ENCODE measurements around the gene TPT1. TPM values are rescaled to one million over a fixed set of nuclear protein-coding genes. Genes with fewer than 3 reads are reported as not detected.

TPT1 gene
- total and polyA plus RNA-seq, 9 of the 15 experiments (the other 6 are each of a cell fraction or from before 2014, with no cell fraction given): 602 to 2,508 (median 1,784) TPM

- H4K20me1 ChIP-seq (replicated peaks; ENCODE audit: control insufficient read depth, insufficient read depth, low read length): no peaks in the 10 kb centered on the region
- no peaks in the 10 kb centered on the region for H3K9me3 ChIP-seq (replicated peaks; ENCODE audit: control insufficient read depth, insufficient read depth, low read depth, low read length)
- H2AFZ ChIP-seq (ENCODE audit: low read depth, low read length): no peak overlapping the region
- DNase-seq (ENCODE audit: extremely low read depth in 1 of 4, low spot score in 3 of 4) (no peak), ATAC-seq (no peak), FAIRE-seq (no peak)
- in situ Hi-C loops (cut with MboI) (loop anchor here (25.0 kb wide), 1 partner anchor 340 kb away; the partner anchor contains the start of gene CBY2), intact Hi-C loops (cut with micrococcal nuclease) (loop anchor here (5.0 to 10.0 kb wide), 2 partner anchors 92 to 345 kb away; partner anchors contain the start of gene COG3)
- no peak overlapping the region for H3K9ac ChIP-seq (ENCODE audit: insufficient read depth in 1 of 2, low read depth in 2 of 2, low read length in 2 of 2)
- TF ChIP-seq ARHGAP35 (IDR thresholded peaks at IDR 0.05; ENCODE audit: partially characterized antibody): no peak
- TF ChIP-seq ZFX (CRISPR knock-in tag; IDR thresholded peaks at IDR 0.05): 0 out of 2 replicates have a peak, but pooled peaks have one; percentile 23
- H3K27me3 ChIP-seq (ENCODE audit: control insufficient read depth in 2 of 2, insufficient read depth in 2 of 2, low read length in 2 of 2): no peaks in the 10 kb centered on the region
- 0 out of 2 replicates have a peak overlapping the region, but pooled peaks have one; percentile 17 for H3K4me2 ChIP-seq (ENCODE audit: insufficient read depth, low read length)
- no peak overlapping the region for H3K4me3 ChIP-seq
- POLR2A ChIA-PET: interaction anchor here (0.7 to 0.8 kb wide), 2 partner anchors 32 to 44 kb away, joined by 3 read pairs; partner anchors contain the start of gene TPT1
- peaks cover 9 to 17% of the 10 kb centered on the region in 2 experiments; a peak in 4 of 5 replicates for H3K4me1 ChIP-seq (replicated peaks in 1 of 2; ENCODE audit: control insufficient read depth in 2 of 2, insufficient read depth in 2 of 2, low read length in 2 of 2)
- H3K27ac ChIP-seq (ENCODE audit: extremely low read depth, low read depth, low read length): no peak overlapping the region; the same call in 2 of the 3 replicates
- no peaks in the 10 kb centered on the region for H3K79me2 ChIP-seq (ENCODE audit: control insufficient read depth, insufficient read depth, low read length)
- WGBS (ENCODE audit: insufficient coverage, low coverage, missing lambda C conversion rate): 75% methylated on average over 17 of the region's 24 CpGs
- BruUV-seq (replicated peaks): no TSS peak
- H3K9me1 ChIP-seq (ENCODE audit: control insufficient read depth, insufficient read depth, low read length): no peaks in the 10 kb centered on the region
- H3K36me3 ChIP-seq (ENCODE audit: control insufficient read depth, insufficient read depth, low read length): no peaks in the 10 kb centered on the region
- CTCF ChIA-PET (ENCODE audit: low intra/inter-chr PET ratio): no interaction called here
Observed at GRCh38 chr13:45372189-45373161, 31.5 kb upstream of the TPT1 start.
